Activated T-helper 2 cell treated with anti-CD3 and anti-CD28 coated beads, Interferon-gamma antibody, Interleukin-2, Interleukin-4, amounts not matched to agents 10 μg/mL and 5 μg/mL and 100 μg/mL, durations not matched to agents 14 hours and 24 hours and 36 hours (primary cell): Measurements from ENCODE around the gene CDKN2B-AS1. TPM values are rescaled to one million over a fixed set of nuclear protein-coding genes. Genes with fewer than 3 reads are reported as not detected.

ENCODE experiments used
- DNase-seq: peaks from one replicate; pipeline ENCODE4 v3.0.0; 2021; ENCODE audit warnings: low spot score
- H3K27ac Mint-ChIP-seq: one replicate; pipeline ENCODE4 v1.8.0; 2021; ENCODE audit warnings: mixed read lengths
- H3K27me3 Mint-ChIP-seq: one replicate; pipeline ENCODE4 v1.8.0; 2021; ENCODE audit warnings: low read depth, mixed read lengths
- H3K36me3 Mint-ChIP-seq: one replicate; pipeline ENCODE4 v1.8.0; 2021; ENCODE audit warnings: low read depth, mixed read lengths
- H3K4me1 Mint-ChIP-seq: one replicate; pipeline ENCODE4 v1.8.0; 2021; ENCODE audit warnings: low read depth, mixed read lengths
- H3K4me3 Mint-ChIP-seq: one replicate; pipeline ENCODE4 v1.8.0; 2021; ENCODE audit warnings: low read depth, mild to moderate bottlenecking, moderate library complexity, mixed read lengths
- H3K9me3 Mint-ChIP-seq: one replicate; pipeline ENCODE4 v1.8.0; 2021; ENCODE audit warnings: mixed read lengths
- intact Hi-C: fragments of 100-400 bp; cut with micrococcal nuclease; formaldehyde crosslinking; loops from one replicate; pipeline ENCODE4 v1.15.1; 2023
- total RNA-seq: library from RNA; stranded (reverse); gene quantifications from 2 replicates; pipeline ENCODE4 v1.2.3, GENCODE V29; 2022

CDKN2B-AS1 gene
- total RNA-seq, 1 donor from 2014 or later, result 0.82 TPM

DNA sequence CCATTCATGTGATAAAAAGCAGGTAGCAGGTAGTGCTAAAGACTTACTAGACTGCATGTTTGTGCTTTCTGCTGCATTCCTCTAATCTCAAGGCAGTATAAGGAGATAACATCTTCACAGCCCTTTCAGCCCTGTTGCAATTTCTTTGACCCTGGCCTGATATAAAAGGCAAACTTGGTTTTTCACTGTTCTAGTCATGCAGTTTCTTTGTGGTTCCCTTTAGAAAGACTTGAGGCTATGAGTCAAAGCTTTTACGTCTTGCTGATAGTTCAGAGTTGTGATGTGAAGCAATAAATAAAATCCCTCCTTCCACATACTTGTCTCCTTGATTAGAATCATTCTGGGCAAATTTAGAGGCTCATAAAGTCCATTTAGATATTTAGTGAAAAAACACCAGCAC, 103.1 kb downstream of the CDKN2B-AS1 start:
- Mint-ChIP-seq H3K4me1 (peaks cover 42% of the 10 kb centered on the region), H3K27me3 (peaks cover 42% of the 10 kb centered on the region), H3K36me3 (peaks cover 2% of the 10 kb centered on the region), H3K27ac (peak overlapping the region; percentile 44), H3K9me3 (no peaks in the 10 kb centered on the region), H3K4me3 (no peak overlapping the region)
- intact Hi-C loops, result loop anchor here (1.0 to 2.0 kb wide), 3 partner anchors 18 to 337 kb away; no protein-coding TSS in a partner anchor
- DNase-seq, result no peak

DNA sequence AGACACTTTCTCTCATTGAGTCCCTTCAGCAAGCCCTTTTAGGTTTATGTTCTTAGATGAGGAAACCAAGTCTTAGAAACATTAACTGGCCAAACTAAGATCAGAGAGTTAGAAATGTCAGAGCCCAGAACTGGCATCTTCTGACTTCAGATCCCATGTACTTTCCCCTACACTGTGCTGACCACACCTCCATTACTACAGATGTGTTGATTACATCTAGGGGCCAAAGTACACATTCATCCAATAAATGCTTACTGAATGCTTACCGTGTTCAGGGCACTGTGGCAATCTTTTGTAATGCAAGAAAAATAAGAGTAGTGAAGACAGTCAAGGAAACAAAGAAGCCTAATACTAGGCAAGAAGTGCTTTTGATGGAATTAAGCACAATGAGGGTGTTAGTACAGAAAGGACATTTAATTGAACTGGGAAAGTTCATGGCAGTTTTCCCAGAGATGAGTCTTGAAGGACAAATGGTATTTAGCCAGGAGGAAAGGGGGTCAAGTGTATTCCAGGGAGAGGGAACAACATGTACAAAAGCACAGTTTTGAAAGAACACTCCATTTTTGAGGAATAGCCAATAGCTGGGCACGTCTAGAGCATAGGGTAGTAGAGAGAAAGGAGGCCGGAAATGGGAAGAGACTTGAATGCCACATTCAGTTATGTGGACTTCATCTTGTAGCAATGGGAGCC, 104.2 kb downstream of the CDKN2B-AS1 start:
- Mint-ChIP-seq H3K9me3 (no peaks in the 10 kb centered on the region), H3K4me1 (peaks cover 45% of the 10 kb centered on the region), H3K36me3 (no peaks in the 10 kb centered on the region), H3K4me3 (no peak overlapping the region), H3K27ac (no peak overlapping the region), H3K27me3 (peaks cover 36% of the 10 kb centered on the region)
- DNase-seq, result no peak
- intact Hi-C loops, result no loop called here

DNA sequence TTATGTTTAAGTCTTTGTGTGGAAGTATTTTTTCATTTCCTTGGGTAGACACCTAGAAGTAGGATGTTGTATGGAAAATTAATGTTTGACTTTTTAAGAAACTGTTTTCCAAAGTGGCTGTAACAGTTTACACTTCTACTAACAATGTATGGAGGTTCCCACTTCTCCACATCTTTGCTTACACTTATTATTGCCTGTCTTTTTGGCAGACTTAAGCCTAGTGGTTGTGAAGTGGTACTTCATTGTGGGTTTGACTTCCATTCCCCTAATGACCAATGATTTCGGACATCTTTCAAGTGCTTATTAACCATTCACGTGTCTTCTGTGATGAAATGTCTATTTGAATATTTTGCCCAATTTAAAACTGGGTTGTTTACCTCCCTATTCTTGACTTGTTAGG, 106.0 kb downstream of the CDKN2B-AS1 start:
- Mint-ChIP-seq H3K4me3 (no peak overlapping the region), H3K4me1 (peaks cover 63% of the 10 kb centered on the region), H3K27ac (no peak overlapping the region), H3K9me3 (no peaks in the 10 kb centered on the region), H3K36me3 (no peaks in the 10 kb centered on the region), H3K27me3 (peaks cover 33% of the 10 kb centered on the region)
- intact Hi-C loops, result loop anchor here (5.0 kb wide), 2 partner anchors 288 to 743 kb away; no protein-coding TSS in a partner anchor
- DNase-seq, result no peak

DNA sequence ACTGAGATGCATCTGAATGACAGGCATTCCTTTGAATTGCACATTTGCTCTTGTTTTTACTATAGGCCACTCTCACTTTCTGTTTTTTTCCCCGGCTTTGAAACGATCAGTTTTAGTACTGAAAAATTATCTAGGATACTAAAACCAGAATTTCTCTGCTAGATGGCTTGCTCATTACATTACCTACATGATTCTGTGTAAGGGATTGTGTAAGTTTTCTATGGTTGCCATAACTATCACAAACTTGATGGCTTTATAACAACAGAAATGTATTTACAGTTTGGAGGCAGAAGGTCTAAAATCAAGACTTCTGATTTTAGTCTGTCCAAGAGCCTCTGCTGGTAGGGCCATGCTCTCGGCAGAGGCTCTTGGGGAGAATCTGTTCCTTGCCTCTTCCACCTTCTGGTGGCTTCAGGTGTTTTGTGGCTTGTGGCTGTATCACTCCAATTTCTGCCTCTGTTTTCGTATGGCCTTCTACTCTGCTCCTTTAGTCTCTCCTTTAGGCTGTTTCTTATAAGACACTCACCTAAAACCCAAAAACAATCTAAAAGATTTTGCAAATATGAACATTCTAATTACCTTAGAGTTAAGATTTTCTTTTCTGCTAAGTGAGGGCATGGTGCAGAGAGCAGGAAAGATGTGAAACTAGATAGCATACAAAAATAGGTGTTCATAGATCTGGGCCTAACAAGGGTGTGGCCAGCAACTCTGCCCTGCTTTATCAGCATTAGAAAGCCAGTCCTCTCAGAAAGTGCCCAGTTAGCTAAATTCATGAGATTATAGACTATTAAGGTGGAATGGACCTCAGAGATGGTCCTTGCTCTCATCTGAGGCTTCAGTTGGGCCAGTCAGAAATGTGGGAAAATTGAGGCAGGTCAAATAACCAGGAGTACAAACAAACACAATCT, 107.8 kb downstream of the CDKN2B-AS1 start:
- Mint-ChIP-seq H3K4me1 (peaks cover 59% of the 10 kb centered on the region), H3K4me3 (no peak overlapping the region), H3K9me3 (no peaks in the 10 kb centered on the region), H3K27me3 (peaks cover 28% of the 10 kb centered on the region), H3K36me3 (no peaks in the 10 kb centered on the region), H3K27ac (no peak overlapping the region)
- intact Hi-C loops, result loop anchor here (1.0 to 5.0 kb wide), 3 partner anchors 22 to 745 kb away; no protein-coding TSS in a partner anchor
- DNase-seq, result no peak

DNA sequence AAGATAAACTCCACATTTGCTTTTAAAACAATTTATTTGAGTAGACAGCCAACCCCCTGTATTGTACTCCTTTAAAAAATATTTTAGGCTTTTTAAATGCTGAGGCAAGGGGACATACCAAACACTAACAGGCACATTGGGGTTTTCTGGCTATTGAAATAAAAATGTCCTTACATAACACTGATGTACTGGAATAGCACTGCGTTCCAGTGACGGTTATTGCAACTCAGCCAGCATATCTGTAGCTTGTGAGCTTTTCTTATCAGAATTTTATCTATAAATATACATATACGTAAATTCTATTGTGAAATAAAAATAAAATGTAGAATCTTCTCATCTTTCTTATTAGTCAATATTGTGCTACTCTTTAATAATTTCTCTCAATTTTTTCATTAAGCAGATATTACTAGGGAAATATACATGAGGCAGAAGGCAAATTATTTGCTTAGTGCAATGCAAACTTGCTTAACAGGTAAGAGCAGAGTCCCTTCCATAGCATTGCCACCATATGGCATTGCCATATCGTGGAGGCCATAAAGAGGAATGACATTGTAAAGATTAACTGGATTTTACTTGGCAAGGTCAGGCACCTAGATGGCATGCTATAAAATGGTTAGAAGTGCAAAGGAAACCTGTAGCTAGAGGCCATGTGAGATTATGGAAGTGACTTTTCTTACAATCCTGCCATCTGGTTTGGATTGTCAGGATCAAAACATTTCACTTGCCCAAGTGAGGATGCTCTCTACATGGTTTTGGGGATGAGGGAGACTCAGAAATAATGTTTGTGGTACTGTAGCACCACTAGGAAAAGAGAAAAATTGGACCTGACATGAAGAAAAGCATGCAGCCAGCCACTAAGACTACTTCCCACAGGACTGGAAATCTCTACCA, 109.3 kb downstream of the CDKN2B-AS1 start:
- H3K4me1 Mint-ChIP-seq, result peaks cover 61% of the 10 kb centered on the region
- H3K9me3 Mint-ChIP-seq, result no peaks in the 10 kb centered on the region
- intact Hi-C loops, result loop anchor here (2.0 to 5.0 kb wide), 4 partner anchors 63 to 747 kb away; no protein-coding TSS in a partner anchor
- no peak for DNase-seq
- peaks cover 37% of the 10 kb centered on the region for H3K27me3 Mint-ChIP-seq
- H3K27ac Mint-ChIP-seq, result no peak overlapping the region
- no peak overlapping the region for H3K4me3 Mint-ChIP-seq
- no peaks in the 10 kb centered on the region for H3K36me3 Mint-ChIP-seq

DNA sequence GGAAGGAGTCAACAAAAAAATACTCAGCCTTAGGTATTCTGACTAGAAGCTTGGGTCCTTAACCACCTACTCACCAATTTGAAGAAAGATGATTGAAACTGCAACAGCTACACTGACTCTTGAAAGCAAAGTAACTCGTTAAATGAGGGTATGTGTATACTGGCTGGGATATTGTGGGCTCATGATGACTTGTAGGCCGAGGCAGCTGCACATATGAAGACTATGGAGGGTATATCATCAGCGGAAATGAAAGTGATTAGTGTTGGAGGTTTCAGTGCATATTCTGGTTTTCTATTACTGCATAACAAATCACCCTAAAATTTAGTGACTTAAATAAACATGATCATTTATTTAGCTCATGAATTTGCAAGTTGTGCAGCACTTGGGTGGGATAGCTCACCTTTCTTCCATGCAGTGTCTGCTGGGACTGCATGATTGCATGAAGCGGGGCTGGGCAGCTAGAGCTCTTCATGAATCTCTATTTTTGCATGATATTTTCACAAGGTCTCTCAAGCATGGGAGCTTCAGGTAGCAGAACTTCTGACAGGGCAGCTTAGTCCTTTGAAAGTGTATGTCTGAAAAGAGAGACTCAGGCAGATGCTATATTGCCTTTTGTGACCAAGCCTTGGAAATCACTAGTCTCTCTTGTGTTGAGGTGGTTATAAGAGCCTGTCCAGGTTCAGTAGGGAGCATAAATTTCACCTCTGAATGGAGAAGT, 110.6 kb downstream of the CDKN2B-AS1 start:
- DNase-seq, result peak; percentile 19
- Mint-ChIP-seq H3K4me1 (peaks cover 57% of the 10 kb centered on the region), H3K27ac (peak overlapping the region; percentile 11), H3K4me3 (no peak overlapping the region), H3K9me3 (no peaks in the 10 kb centered on the region), H3K27me3 (peaks cover 39% of the 10 kb centered on the region), H3K36me3 (no peaks in the 10 kb centered on the region)
- intact Hi-C loops, result loop anchor here (1.0 to 2.0 kb wide), 6 partner anchors 14 to 135 kb away; no protein-coding TSS in a partner anchor

DNA sequence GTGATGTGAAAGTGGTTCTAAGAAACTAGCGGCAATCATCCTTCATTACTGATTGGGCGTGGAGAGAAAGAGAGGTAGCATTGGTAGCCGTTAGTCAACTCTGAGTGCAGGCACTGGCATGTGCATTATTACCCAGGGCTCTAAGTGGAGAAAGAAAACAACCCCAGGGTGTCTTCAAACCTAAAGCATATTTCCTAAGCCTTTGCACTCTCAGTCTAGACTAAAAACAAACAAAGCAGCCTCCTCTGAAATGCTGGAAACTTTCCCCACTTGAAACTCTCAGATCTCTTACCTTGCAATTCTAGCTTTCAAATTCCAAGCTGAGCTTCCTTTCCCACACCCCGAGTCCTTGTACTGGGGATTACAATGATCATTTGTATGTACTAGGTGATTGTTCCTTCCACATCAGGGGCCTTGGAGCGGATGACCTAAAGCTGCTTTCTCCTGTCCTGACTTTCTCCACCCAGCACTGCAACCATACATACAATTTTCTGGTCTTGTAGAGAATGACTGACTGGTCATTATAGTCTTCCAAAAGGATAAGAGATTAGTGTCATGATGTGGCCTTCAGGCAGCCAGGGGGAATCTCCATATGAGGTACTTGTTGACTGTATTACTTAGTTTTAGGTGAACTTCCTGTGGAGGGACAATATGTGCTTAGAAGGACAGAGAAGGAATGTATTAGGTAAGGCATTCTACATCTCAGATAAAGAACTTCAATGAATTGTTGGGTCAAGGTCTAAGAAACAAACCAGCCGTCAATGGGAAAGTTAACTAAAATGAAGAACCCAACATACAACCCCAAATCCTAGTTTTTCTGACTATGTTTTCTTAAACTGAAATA, 112.8 kb downstream of the CDKN2B-AS1 start:
- no peaks in the 10 kb centered on the region for H3K9me3 Mint-ChIP-seq
- peaks cover 50% of the 10 kb centered on the region for H3K27me3 Mint-ChIP-seq
- peaks cover 48% of the 10 kb centered on the region for H3K4me1 Mint-ChIP-seq
- H3K27ac Mint-ChIP-seq, result no peak overlapping the region
- no peak for DNase-seq
- H3K4me3 Mint-ChIP-seq, result no peak overlapping the region
- H3K36me3 Mint-ChIP-seq, result no peaks in the 10 kb centered on the region
- intact Hi-C loops, result no loop called here

DNA sequence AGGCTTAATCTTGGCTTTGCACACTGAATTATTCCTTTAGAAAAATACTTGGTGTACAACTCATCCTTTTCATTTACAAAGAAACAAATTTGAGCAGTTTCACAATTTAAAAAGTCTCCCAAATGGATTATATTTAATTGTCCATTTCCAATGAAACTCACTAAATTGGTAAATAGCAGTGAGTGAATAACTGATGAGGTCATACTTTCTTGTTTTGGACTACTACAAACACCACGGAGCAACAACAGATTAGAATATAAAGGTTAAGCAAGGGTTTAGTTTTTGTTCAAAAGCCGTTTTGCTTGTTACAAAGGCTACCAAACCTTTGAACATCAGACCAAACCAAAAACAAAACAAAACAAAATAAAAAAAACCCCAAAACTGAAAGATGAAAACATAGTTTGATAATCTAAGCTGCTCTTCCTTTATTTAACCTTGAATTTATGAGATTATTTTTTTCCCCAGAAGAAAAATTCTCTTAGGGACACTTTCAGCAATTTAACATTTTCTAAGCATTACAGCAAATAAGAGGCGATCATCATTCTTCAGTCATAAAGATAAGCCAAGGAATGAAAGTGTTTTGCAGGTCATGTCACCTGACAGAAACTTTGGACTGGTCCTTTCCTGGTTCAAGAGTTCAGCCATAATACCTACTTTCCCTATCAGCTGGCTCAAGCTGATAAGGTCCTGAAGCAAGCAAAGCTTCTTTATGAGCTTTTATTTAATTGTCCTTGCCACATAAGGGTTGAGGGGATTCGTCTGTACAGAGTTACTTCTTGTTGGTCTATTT, 114.2 kb downstream of the CDKN2B-AS1 start:
- Mint-ChIP-seq H3K4me3 (no peak overlapping the region), H3K9me3 (no peaks in the 10 kb centered on the region), H3K36me3 (no peaks in the 10 kb centered on the region), H3K27ac (no peak overlapping the region), H3K27me3 (peaks cover 61% of the 10 kb centered on the region), H3K4me1 (peaks cover 39% of the 10 kb centered on the region)
- no peak for DNase-seq
- intact Hi-C loops, result no loop called here

DNA sequence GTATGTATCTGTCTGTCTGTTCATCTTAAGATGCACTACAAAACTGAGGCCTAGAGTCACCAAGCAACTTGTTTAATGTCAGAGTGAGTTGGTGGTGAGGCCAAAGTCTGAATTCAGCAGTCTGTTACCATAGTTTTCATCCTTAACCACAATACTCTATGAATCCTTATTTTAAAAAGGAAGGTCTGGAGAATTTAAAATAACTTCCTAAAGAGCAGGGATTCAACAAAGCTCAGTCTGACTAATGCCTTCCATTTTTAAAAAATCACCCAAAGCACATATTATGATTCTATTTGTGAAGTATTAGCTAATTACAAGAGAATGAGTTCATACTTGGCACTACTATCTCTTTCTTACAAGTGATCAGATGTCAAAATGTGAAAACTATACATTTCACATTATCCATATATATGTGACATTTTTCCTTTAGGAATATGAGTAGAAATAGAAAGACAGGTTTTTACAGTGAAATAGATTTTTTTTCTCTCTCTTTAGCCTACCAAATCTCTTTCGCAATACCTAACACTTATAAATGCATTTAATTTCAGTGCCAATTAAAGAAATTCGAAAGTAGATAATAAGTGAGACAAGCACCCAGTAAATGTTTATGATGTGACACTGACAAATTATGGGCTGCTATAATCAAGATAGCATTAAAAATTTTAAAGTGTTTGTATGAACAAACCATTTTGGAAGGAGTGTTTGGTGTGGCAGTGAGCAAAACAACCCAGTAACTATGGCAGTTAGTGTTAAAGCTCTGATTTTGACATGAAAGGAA, 116.8 kb downstream of the CDKN2B-AS1 start:
- Mint-ChIP-seq H3K27ac (no peak overlapping the region), H3K4me3 (no peak overlapping the region), H3K27me3 (peaks cover 77% of the 10 kb centered on the region), H3K4me1 (peaks cover 20% of the 10 kb centered on the region), H3K9me3 (no peaks in the 10 kb centered on the region), H3K36me3 (no peaks in the 10 kb centered on the region)
- no peak for DNase-seq
- intact Hi-C loops, result no loop called here

DNA sequence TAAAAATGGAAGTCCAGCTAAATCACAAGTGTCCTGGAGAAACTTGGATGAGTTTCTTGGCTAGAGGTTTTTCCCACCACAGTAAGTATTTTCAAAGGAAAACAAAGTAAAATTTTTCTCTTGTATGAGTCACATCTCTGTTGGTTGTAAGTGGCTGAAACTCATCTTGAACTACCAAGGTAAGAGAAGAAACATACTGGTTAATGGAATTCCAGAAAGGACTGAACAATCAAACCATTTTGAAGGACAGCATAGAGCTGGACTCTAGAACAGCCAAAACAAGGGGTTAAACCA, 117.3 kb downstream of the CDKN2B-AS1 start:
- Mint-ChIP-seq H3K27me3 (peaks cover 80% of the 10 kb centered on the region), H3K9me3 (no peaks in the 10 kb centered on the region), H3K36me3 (no peaks in the 10 kb centered on the region), H3K4me3 (no peak overlapping the region), H3K4me1 (peaks cover 17% of the 10 kb centered on the region), H3K27ac (no peak overlapping the region)
- no peak for DNase-seq
- intact Hi-C loops, result no loop called here
